ENCODE results near the gene ZBTB8OS.
A peak's percentile ranks its signal among the peaks of the same experiment; 100 is the strongest.
"Not testable (repeated sequence)": the region's sequence is repeated elsewhere in the genome, so short reads cannot be mapped to it uniquely, and the experiment has no call there.

The ZBTB8OS gene

DNA sequence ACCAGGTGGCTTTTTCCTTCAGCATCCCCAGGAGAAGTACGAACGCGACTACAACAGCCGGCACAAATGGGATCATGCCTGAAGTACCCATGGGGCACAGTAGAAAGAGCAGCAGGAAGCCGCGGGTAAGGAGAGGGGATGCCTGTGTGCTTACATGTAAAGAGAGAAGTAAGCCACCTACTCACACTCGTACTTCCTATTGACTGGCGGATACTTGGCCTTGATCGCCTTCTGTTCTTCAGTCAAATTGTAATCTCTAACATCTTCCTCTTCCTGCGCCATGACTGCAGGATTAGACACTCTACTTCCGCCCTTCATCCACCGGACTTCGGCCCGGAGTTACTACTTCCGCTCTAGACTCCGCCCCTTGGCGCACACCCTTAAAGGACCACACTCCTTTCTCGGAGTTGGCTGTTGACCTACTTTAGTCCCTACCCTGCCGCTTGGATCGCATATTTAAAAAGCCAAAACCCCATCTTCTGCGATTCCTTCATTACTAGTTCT lies at the start of gene ZBTB8OS:
ZBTB8OS (minus strand) TSS at position 303 of the 504 bp plus-strand sequence; CDS start at position 282, 21 bp downstream.
- DNase-seq: peak; percentile 94

DNA sequence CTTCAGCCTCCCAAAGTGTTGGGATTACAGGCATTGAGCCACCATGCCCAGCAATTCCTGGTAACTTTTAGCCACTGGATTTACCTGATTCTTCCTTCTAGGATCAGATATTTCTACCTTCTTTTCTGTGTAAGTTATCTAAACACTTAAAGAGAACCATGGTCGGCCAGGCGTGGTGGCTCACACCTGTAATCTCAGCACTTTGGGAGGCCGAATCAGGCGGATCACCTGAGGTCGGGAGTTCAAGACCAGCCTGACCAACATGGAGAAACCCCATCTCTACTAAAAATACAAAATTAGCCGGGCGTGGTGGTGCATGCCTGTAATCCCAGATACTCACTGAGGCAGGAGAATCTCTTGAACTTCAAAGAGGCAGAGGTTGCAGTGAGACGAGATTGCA lies 46.6 kb upstream of the ZBTB8OS start:
- DNase-seq: not testable (repeated sequence)

DNA sequence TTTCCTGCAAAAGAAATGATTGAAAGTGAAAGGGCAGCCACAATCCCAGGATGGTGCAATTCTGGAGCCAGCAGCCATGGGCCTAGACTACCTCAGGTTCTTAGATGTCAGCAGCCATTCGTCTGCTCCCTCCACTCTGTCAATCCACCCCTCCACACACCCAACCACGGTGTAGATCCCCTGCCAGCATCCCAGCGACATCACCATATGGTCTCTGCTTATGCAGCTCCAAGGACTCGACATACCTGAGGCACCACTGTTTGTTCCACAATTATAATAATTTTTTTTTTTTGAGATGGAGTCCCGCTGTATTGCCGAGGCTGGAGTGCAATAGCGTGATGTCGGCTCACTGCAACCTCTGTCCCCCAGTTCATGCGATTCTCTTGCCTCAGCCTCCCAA lies 45.7 kb upstream of the ZBTB8OS start:
- no peak for DNase-seq

DNA sequence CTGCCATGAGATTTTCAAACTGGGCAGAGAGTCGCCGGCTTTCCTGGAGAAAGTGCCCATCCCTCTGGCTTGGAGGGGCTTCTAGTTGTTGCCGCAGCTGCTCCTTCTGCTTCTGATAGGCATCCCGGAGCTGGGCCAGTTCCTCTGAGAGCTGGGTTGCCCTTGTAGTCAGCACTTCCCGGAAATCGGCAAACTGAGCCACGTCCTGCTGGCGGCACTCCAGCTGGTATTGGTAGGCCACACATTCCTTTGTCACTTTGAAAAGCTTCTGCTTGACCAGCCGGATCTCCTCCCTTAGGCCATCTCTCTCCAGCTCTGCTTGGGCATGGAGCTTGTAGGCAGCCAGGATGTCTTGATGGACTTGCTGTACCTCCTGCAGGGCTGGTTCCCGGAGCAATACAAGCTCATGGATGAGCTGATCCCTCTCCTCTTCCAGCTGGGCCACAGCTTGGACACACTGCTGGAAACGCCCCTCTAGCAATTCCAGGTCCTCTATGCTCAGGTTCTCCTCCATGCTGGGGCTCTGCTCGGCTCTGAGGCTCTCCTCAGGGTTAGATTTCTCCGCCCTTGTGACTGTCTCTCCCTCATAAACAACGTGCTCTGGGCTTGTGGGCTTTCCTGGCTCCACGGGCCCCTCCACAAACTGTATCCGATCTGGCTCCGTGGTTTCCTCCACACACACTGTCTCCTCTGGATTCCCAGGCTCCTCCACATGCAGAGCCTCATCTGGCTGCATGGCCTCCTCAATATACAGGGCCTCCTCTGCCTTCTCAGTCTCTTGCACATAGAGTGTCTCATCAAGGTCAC lies 45.0 kb upstream of the ZBTB8OS start:
- DNase-seq: no peak

DNA sequence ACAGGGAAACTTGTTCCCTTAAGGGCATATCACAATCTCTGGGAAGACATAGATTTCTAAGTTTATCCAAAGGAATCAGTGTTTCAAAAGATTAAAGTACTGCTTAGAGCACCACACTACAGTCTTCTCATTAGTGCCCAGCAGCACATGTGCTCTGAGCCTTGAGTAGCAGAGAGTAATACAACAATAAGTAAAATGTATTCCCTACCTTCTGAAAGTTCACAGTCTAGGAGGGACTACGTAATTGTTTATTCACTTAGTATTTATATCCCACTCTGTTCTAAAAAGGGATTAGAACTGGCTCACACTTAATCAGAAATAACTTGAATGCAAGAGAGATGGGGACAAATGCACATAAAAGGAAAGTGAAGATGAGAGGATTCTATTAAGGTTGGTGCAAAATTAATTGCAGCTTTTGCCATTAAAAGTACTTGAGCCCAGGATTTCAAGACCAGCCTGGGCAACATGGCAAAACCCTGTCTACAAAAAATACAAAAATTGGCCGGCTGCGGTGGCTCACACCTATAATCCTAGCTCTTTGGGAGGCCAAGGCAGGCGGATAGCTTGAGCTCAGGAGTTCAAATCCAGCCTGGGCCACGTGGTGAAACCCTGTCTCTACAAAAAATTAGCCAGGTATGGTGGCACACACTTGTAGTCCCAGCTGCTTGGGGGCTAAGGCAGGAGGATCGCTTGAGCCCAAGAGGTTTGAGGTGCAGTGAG lies 43.3 kb upstream of the ZBTB8OS start:
- DNase-seq: no peak

DNA sequence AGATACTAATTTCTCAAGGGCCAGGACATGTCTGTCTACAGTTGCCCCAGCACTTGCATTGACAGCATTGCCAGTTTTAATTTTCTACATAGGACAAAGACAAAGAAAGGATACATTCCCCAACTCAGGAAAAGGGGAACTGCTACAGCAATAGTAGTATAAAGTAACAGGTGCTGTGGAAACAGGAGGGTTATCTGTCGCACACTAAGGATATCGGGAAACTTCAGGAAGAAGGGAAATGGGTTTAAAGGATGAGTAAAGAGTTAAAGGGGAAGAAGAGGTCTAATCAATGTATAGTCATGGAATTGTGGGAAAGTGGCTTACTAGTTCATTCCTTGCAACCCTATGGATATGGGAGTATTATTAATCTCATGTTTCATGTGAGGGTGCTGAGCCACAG lies 36.0 kb upstream of the ZBTB8OS start:
- no peak for DNase-seq

DNA sequence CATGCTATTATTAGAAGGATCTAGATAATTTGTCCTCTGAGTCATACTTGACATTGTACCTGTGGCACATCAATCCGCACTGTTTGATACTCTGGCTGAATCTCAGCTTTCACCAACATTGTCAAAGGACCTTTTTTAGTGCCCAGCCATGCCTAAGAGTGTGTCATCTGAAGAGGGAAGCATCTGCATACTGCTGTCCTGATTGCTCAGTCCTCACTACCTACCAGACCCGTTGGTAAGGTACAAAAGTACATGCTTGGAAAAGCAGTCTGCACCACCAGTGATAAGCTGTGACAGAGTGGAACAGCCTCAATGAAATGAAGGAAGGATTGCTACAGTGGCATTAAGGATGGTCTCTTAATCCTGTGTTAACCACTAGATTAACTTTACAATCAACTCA lies 35.1 kb upstream of the ZBTB8OS start:
- DNase-seq: no peak

DNA sequence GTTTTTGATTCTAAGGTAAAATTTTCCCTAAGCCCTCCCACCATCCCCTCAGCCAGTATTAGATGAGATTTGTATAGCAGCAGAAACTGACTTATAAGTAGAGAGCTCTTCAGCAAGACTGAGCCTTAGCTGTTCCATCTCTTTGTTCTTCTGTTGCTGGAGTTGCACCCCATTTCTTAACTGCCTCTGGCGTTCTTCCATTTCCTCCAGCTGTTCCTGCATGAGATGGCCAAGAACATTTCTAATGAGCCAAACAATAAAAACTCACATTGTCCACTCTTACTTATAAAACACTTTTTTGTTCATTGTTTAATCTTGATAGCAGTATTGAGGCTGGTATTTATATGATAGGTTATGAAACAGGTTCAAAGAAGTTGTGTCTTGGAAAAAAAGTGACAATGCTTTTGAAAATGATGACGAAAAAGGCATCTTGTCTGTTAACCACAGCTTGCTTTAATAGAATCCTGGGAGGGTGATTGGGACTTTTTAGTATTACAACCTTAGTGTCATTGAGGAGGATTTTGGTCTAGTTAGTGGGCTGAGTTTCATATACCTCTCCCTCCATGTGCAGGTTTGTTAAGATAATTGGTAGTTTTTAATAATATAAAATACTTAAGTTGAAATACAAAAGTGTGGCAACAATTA lies 33.9 kb upstream of the ZBTB8OS start:
- no peak for DNase-seq

DNA sequence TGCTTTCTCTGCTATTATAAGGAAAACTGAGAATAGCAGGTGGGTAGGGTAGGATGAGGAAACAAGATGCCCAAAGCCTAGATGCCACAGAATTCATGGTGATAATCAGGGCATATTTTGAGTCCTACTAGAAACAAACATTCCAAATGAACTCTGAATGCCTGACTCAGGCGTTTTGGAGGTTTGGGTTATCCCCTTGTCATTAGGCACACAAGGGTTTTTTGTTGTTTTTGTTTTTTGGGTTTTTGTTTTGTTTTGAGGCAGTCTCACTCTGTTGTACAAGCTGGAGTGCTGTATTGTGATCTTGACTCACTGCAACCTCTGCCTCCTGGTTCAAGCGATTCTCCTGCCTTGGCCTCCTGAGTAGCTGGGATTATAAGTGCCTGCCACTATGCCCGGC lies 33.0 kb upstream of the ZBTB8OS start:
- no peak for DNase-seq

DNA sequence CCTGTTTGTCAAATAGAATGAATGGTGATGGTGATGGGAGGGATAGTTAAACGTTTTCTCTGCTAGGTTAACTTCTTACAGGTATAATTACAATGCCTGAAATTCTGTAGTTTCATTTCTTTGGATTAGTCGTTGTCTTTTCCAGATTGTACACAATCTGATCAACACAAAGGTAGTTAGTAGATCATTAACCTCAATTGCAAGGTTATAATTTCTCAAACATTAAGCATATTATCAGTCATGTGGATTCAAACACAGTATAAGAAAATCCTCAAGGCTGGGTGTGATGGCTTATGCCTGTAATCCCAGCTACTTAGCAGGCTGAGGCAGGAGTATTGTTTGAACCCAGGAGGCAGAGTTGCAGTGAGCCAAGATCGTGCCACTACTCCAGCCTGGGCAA lies 31.6 kb upstream of the ZBTB8OS start:
- no peak for DNase-seq

DNA sequence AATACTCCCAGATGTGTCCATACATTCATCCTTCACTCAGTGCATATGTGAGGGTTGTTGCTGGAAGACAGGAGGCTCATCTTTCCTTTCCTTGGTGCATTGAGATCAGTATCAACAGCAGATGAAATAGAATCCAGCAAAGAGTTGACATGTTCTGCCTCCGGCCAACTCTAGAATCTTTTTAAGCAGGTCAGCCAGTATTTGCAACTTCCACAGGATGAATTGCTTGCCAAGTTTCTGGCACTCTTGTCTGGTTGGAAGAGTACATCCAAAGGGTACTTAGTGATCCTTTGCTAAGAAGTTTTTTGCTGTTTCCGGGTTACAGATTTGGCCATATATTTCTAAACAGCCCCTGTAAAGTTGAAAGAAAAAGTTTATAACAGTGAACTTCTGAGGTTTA lies 31.2 kb upstream of the ZBTB8OS start:
- DNase-seq: no peak

DNA sequence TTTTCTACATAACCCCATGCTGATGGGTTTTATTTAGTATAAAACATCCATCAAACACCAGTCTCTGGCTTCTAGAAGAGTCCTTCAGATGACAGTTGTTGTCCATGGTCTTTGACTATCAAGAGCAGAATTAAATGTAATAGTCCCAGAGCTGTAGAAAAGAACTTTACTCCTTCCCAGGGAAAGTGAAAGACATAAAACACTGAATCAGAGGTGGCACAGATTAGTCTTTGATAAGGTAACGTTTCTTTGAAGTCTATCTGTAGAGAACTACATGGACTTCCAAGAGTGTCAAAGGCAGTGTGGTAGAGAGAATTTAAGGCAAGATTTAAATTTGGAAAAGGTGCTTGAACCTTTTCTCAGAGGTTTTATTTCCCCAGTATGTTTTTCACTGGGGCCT lies 30.3 kb upstream of the ZBTB8OS start:
- no peak for DNase-seq

DNA sequence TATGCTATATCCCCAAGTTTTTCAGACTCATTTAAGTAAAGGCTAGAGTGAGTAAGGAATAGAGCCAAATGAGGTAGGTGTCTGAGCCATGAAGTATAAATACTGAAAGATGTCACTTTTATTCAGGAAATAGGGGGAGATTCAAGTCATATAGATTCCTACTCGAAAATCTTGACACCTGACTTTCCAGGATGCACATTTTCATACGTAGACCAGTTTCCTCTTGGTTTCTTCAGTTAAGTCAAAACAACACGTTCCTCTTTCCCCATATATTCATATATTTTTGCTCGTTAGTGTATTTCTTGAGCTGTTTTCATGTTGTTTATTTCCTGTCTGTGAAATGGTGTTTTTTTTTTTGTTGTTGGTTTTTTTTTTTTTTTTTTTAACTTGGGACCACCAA lies 29.6 kb upstream of the ZBTB8OS start:
- DNase-seq: not testable (repeated sequence)

DNA sequence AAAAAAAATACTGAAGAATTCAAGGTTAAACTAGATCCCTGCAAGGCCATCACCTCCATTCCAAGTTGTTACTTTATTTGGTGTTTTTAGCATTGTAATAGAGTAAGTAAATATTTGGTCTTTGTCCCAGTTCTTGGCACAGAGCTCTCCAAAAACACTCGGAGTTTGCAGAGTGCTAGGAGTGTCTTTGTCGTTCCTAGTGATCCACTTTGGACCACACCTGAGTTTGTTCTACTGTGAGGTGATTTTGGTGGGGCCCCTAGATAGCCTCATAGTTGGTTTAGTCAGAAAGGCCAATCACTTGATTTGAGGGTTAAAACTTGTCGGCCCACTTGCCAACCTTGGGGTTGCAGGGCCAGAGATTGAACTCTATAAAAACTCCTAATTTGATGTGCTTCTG lies 26.6 kb upstream of the ZBTB8OS start:
- no peak for DNase-seq

DNA sequence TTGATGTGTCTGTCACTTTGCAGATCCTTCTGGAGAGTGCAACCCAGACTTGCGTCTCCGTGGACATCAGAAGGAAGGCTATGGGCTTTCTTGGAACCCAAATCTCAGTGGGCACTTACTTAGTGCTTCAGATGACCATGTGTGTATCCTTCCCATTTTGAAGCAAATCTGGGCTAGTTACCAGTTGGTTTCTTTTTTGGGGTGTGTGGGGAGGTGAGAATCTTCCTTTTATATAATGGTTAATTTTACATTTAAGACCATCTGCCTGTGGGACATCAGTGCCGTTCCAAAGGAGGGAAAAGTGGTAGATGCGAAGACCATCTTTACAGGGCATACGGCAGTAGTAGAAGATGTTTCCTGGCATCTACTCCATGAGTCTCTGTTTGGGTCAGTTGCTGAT lies 18.4 kb upstream of the ZBTB8OS start:
- not testable (repeated sequence) for DNase-seq

DNA sequence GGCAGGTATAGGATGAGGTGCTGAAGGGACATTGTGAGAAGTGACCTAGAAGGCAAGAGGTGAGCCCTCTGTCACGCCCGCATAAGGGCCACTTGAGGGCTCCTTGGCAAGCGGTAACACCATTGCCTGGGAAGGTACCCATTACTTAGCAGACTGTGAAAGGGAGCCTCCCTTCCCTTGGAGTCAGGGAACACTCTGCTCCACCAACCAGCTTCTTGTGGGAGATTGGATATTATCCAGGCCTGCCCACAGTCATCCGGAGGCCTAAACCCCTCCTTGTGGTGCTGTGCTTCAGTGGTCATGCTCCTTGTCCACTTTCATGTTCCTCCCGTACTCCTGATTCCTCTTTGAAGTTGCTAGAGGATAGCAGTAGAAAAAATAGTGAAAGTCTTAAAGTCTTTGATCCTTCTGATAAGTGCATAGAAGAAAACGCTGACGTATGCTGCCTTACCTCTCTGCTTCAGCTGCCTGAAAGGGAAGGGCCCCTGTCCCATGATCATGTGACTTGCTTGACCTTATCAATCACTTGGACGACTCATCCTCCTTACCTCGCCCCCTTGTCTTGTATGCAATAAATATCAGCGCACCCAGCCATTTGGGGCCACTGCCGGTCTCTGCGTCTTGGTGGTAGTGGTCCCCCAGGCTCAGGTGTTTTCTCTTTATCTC lies 16.7 kb upstream of the ZBTB8OS start:
- no peak for DNase-seq

DNA sequence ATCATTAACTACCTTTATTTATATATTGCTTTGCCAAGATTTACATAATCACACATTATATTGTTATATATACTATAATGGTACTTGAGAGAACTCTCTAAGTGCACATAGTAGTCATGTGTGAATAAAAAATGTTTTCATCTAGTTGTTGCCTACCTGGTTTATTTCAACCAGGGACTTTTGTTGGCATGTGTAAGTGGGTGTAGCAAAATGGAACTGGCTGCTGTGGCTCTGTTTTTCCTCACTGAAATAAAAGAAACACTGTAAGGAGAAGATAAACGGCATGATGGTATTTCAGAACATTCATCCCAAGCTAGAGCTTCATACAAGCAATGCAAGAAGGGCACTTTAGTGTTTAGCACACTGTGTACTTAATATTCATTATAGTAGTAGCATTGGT lies 15.6 kb upstream of the ZBTB8OS start:
- DNase-seq: no peak

DNA sequence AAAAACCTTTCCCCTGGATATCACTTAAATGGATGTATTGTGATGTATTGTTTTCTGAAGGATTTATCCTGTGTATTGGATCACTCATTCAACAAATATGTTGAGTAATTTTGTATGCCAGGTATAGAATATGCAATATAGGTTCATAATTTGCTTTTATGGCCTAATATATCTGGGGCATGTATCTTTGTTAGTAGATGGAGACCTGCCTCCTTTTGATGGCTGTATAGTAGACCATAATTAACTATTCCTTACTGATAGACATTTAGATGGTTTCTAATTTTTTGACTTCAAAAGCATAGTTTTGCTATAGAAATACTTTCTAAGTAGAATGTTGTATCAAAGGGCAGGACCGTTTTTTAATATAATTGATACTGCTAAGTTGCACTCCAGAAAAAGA lies 9.2 kb upstream of the ZBTB8OS start:
- no peak for DNase-seq

DNA sequence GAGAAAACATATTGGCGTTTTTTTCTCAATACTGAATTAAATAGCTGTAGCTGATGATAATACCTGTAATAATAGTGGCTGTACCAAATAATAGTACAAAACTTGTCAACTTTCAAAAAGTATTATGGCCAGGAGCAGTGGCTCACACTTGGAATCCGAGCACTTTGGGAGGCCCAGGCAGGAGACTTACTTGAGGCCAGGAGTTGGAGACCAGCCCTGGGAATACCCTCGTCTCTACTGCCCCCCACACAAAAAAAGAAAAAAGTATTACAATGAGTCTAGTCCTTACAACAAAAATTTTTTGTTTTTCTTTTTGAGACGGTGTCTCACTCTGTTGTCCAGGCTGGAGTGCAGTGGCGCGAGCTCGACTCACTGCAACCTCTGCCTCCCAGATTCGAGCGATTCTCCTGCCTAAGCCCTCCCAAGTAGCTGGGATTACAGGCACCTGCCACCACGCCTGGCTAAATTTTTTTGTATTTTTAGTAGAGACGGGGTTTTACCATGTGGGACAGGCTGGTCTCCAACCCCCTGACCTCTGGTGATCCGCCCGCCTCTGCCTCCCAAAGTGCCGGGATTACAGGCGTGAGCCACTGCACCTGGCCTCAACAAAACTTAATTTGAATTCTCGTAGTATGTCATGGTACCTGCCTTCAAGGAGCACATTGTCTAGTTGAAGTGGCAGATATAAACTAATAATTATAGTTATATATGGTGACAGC lies 2.1 kb upstream of the ZBTB8OS start:
- no peak for DNase-seq

DNA sequence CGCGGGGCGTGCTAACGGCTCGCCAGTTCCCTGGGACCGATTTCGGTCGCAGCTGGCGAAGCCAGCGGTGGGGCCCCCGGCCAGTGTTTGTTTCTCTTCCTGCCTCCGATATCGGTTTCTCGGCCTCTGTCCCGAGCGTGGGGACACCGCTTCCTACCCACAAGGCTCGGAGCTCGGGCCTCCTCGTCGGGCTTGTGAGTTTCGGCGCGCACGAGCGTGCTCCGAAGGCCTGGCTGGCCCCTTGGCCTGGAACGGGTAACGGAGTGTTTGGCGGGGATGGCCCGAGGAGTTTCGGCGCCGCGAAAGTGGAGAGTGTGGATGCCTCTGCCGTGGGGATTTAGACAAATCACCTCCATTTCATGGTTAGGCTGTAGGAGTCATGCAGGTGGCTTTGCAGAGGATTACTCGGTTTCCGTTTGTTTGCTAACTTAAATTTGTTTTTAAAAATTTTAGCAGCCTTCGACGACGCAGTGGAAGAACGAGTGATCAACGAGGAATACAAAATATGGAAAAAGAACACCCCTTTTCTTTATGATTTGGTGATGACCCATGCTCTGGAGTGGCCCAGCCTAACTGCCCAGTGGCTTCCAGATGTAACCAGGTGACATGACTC lies 1.2 kb upstream of the ZBTB8OS start:
- no peak for DNase-seq

DNA sequence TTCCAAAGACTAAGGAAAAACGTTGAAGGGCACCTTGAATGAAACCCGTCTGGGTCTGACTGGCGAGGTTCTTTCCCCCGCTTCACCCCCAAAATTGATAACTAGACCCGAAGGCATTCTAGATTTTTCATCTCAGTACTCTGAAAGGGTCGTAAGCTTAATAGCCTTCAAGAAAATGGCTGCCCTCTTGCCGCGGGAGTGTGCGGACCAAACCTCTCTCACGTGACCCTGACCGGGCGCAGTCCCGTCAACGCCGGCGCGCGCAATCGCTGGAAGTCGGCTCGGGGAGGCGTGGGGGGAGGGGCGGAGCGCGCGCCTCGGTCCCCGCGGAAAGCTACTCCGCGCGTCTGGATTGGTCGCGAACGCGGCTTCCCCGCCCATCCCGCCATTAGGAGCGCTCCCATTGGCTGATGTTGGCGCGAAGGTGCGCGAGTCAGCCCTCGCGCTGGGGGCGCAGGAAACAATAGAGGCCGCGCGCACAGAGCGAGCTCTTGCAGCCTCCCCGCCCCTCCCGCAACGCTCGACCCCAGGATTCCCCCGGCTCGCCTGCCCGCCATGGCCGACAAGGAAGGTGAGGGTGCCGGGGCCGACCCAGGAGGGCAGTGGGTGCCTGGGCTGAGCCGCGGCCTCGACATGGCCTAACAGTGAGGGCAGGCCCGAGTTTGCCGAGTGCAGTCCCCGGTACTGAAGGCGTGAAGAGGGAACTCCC lies 556 bp upstream of the ZBTB8OS start, which contains the start of gene RBBP4:
RBBP4 (plus strand) TSS at position 457 of the 709 bp plus-strand sequence; CDS start at position 556, 99 bp downstream.
- peak; percentile 90 for DNase-seq

Data from NCI-H2029 treated with DMSO at 0.1 percent for 48 hours (cell line).